HAP-1 (cell line): ENCODE results near the gene TSSK6.
"Not testable (repeated sequence)": the region's sequence is repeated elsewhere in the genome, so short reads cannot be mapped to it uniquely, and the experiment has no call there.

Experiments used
- DNase-seq, 2 experiments: peaks; one replicate each; pipeline ENCODE4 v3.0.0-alpha.2; 2016 to 2020; ENCODE audit warnings: low spot score in 2 of 2
- H3K27me3 ChIP-seq: fragments of 250-450 bp; sonication (Bioruptor Pico); 2 replicates; pipeline ENCODE4 v1.5.1; 2020; ENCODE audit warnings: low read depth, mild to moderate bottlenecking, moderate library complexity
- H3K36me3 ChIP-seq: fragments of 250-450 bp; sonication (Bioruptor Pico); replicated peaks from 2 replicates; pipeline ENCODE4 v1.5.1; 2020; ENCODE audit warnings: mild to moderate bottlenecking
- H3K4me1 ChIP-seq: fragments of 250-450 bp; sonication (Bioruptor Pico); 2 replicates; pipeline ENCODE4 v1.5.1; 2020; ENCODE audit warnings: mild to moderate bottlenecking
- H3K4me3 ChIP-seq: fragments of 250-450 bp; sonication (Bioruptor Pico); 2 replicates; pipeline ENCODE4 v1.5.1; 2020; ENCODE audit warnings: mild to moderate bottlenecking, moderate library complexity
- H3K9me3 ChIP-seq: fragments of 250-450 bp; sonication (Bioruptor Pico); 2 replicates; pipeline ENCODE4 v1.5.1; 2020; ENCODE audit warnings: mild to moderate bottlenecking, moderate library complexity
- in situ Hi-C: fragments of 300-500 bp; cut with MboI; formaldehyde crosslinking; loops from 3 replicates; pipeline ENCODE4 v1.14.3; 2020; ENCODE audit warnings: low sequenced_read_pairs, inconsistent platforms, mixed read lengths

Gene TSSK6

GRCh38 chr19:19475015-19475765, 40.2 kb downstream of the TSSK6 start:
- Histone ChIP-seq H3K27me3 (no peaks in the 10 kb centered on the region), H3K9me3 (no peaks in the 10 kb centered on the region), H3K36me3 (peaks cover 25% of the 10 kb centered on the region), H3K4me3 (no peak overlapping the region), H3K4me1 (peaks cover 10% of the 10 kb centered on the region)
- in situ Hi-C loops = no loop called here
- peak; percentile 38 to 80 for DNase-seq

- H3K27me3 ChIP-seq, in situ Hi-C loops, H3K4me3 ChIP-seq, DNase-seq: not testable (repeated sequence)
- H3K36me3 ChIP-seq = peaks cover 39% of the 10 kb centered on the region
- H3K9me3 ChIP-seq = peaks cover 14% of the 10 kb centered on the region
- peaks cover 10% of the 10 kb centered on the region for H3K4me1 ChIP-seq
Observed at GRCh38 chr19:19472106-19472505, 43.2 kb downstream of the TSSK6 start.

GRCh38 chr19:19471682-19472081, 43.7 kb downstream of the TSSK6 start:
- Histone ChIP-seq H3K9me3 (peaks cover 14% of the 10 kb centered on the region), H3K4me3 (no peak overlapping the region), H3K27me3 (no peaks in the 10 kb centered on the region), H3K4me1 (peaks cover 10% of the 10 kb centered on the region), H3K36me3 (peaks cover 42% of the 10 kb centered on the region)
- DNase-seq = no peak
- in situ Hi-C loops = no loop called here

GRCh38 chr19:19470579-19470978, 44.8 kb downstream of the TSSK6 start:
- H3K9me3 ChIP-seq = peaks cover 14% of the 10 kb centered on the region
- H3K4me1 ChIP-seq = peaks cover 7% of the 10 kb centered on the region
- H3K4me3 ChIP-seq = no peak overlapping the region
- in situ Hi-C loops = no loop called here
- H3K27me3 ChIP-seq = no peaks in the 10 kb centered on the region
- no peak for DNase-seq
- H3K36me3 ChIP-seq = peaks cover 42% of the 10 kb centered on the region

GRCh38 chr19:19468424-19469050, 46.8 kb downstream of the TSSK6 start:
- DNase-seq = no peak
- H3K4me3 ChIP-seq = no peak overlapping the region
- in situ Hi-C loops = no loop called here
- H3K4me1 ChIP-seq = peaks cover 13% of the 10 kb centered on the region
- no peaks in the 10 kb centered on the region for H3K27me3 ChIP-seq
- H3K36me3 ChIP-seq = peaks cover 42% of the 10 kb centered on the region
- H3K9me3 ChIP-seq = peaks cover 14% of the 10 kb centered on the region

- Histone ChIP-seq H3K9me3 (peaks cover 14% of the 10 kb centered on the region), H3K4me3 (no peak overlapping the region), H3K36me3 (peaks cover 42% of the 10 kb centered on the region), H3K27me3 (no peaks in the 10 kb centered on the region), H3K4me1 (peaks cover 23% of the 10 kb centered on the region)
- no peak for DNase-seq
- in situ Hi-C loops = no loop called here
Observed at GRCh38 chr19:19466201-19466600, 49.1 kb downstream of the TSSK6 start.

GRCh38 chr19:19465436-19466070, 49.8 kb downstream of the TSSK6 start:
- Histone ChIP-seq H3K27me3 (no peaks in the 10 kb centered on the region), H3K36me3 (peaks cover 42% of the 10 kb centered on the region), H3K4me1 (peaks cover 23% of the 10 kb centered on the region), H3K4me3 (no peak overlapping the region), H3K9me3 (peaks cover 14% of the 10 kb centered on the region)
- in situ Hi-C loops = no loop called here
- no peak for DNase-seq

- Histone ChIP-seq H3K4me3 (no peak overlapping the region), H3K36me3 (peaks cover 42% of the 10 kb centered on the region), H3K27me3 (no peaks in the 10 kb centered on the region), H3K9me3 (peaks cover 14% of the 10 kb centered on the region), H3K4me1 (peaks cover 23% of the 10 kb centered on the region)
- peak; percentile 65 to 70 for DNase-seq
- in situ Hi-C loops = no loop called here
Observed at GRCh38 chr19:19464339-19465098, 50.8 kb downstream of the TSSK6 start.
